Ishikawa (cell line): ENCODE measurements around the gene WNK2.

Source experiments
- CEBPB ChIP-seq: IDR thresholded peaks from 2 replicates; pipeline ENCODE4 v1.6.1; 2012
- CREB1 ChIP-seq: IDR thresholded peaks from 2 replicates; pipeline ENCODE4 v1.6.1; 2012; ENCODE audit warnings: low read depth
- EGR1 ChIP-seq: IDR thresholded peaks from 2 replicates; pipeline ENCODE4 v1.6.1; 2012
- EP300 ChIP-seq: IDR thresholded peaks from 2 replicates; pipeline ENCODE4 v1.6.1; 2012; ENCODE audit warnings: borderline replicate concordance
- NFIC ChIP-seq: IDR thresholded peaks from 2 replicates; pipeline ENCODE4 v1.6.1; 2012
- RAD21 ChIP-seq: IDR thresholded peaks from 2 replicates; pipeline ENCODE4 v1.6.1; 2012; ENCODE audit warnings: low read depth
- TAF1 ChIP-seq: IDR thresholded peaks from 2 replicates; pipeline ENCODE4 v1.6.1; 2012; ENCODE audit warnings: low read depth, mild to moderate bottlenecking
- TCF12 ChIP-seq: IDR thresholded peaks from 2 replicates; pipeline ENCODE4 v1.6.1; 2012; ENCODE audit warnings: low read depth
- TEAD4 ChIP-seq: IDR thresholded peaks from 2 replicates; pipeline ENCODE4 v1.6.1; 2012
- YY1 ChIP-seq: IDR thresholded peaks from 2 replicates; pipeline ENCODE4 v1.6.1; 2012; ENCODE audit warnings: low read depth
- ZBTB7A ChIP-seq: IDR thresholded peaks from 2 replicates; pipeline ENCODE4 v1.6.1; 2012; ENCODE audit warnings: low read depth
- TF ChIP-seq, protein P1 (sequence below): IDR thresholded peaks from 2 replicates; pipeline ENCODE4 v1.6.1; 2012
- TF ChIP-seq, protein P2 (sequence below): IDR thresholded peaks from 2 replicates; pipeline ENCODE4 v1.6.1; 2012; ENCODE audit warnings: low read depth, mild to moderate bottlenecking
- TF ChIP-seq, protein P3 (sequence below): IDR thresholded peaks from 2 replicates; pipeline ENCODE4 v1.6.1; 2012

DNA sequence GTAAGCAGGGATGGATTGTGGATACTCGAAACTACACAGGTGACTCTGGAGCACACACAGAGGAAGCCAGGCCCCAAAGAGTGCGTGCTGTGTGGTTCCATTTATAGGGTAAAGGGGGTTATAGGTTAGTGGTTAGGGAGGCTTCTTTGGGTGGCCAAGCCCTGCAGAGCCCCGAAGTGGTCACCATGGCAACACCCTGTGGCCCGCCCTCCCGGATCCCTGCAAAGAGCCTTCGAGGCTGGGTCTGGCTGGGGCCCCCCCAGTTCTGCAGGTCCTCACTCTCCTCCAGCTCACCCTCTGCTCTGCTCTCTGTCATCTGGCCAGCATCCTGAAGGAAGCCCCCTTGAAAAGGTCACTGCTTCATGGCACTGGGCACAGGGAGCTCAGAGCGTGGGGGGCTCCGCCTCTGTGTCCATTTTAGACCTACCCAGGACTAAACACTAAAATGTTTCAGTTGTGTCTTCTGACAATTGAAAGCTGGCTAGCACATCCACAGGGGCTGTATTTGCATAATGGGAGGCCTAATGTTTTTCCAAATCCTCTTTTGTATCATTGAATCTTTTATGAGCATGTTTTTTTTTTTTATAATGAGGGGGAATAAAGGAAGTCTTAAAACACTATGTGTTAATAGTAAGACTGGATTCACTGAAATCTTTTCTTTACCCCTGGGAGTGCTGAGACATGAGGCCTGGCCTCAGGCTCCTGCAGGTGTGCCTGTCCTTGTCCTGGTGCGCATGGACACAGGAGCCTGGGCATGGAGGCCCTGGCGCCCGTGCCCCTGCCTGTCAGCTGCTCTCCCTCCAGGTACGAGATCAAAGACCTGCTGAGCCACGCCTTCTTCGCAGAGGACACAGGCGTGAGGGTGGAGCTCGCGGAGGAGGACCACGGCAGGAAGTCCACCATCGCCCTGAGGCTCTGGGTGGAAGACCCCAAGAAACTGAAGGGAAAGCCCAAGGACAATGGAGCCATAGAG lies 55.3 kb downstream of the WNK2 start:
- TF ChIP-seq, protein P1, sequence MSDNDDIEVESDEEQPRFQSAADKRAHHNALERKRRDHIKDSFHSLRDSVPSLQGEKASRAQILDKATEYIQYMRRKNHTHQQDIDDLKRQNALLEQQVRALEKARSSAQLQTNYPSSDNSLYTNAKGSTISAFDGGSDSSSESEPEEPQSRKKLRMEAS = no peak
- no peak for TF ChIP-seq YY1
- no peak for TF ChIP-seq EGR1
- TF ChIP-seq, protein P2, sequence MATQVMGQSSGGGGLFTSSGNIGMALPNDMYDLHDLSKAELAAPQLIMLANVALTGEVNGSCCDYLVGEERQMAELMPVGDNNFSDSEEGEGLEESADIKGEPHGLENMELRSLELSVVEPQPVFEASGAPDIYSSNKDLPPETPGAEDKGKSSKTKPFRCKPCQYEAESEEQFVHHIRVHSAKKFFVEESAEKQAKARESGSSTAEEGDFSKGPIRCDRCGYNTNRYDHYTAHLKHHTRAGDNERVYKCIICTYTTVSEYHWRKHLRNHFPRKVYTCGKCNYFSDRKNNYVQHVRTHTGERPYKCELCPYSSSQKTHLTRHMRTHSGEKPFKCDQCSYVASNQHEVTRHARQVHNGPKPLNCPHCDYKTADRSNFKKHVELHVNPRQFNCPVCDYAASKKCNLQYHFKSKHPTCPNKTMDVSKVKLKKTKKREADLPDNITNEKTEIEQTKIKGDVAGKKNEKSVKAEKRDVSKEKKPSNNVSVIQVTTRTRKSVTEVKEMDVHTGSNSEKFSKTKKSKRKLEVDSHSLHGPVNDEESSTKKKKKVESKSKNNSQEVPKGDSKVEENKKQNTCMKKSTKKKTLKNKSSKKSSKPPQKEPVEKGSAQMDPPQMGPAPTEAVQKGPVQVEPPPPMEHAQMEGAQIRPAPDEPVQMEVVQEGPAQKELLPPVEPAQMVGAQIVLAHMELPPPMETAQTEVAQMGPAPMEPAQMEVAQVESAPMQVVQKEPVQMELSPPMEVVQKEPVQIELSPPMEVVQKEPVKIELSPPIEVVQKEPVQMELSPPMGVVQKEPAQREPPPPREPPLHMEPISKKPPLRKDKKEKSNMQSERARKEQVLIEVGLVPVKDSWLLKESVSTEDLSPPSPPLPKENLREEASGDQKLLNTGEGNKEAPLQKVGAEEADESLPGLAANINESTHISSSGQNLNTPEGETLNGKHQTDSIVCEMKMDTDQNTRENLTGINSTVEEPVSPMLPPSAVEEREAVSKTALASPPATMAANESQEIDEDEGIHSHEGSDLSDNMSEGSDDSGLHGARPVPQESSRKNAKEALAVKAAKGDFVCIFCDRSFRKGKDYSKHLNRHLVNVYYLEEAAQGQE = no peak
- no peak for TF ChIP-seq NFIC
- no peak for TF ChIP-seq ZBTB7A
- TF ChIP-seq RAD21 = no peak
- no peak for TF ChIP-seq TAF1
- no peak for TF ChIP-seq EP300
- TF ChIP-seq CEBPB = no peak
- TF ChIP-seq TCF12 = no peak
- TF ChIP-seq CREB1 = no peak
- TF ChIP-seq TEAD4 = no peak
- TF ChIP-seq, protein P3, sequence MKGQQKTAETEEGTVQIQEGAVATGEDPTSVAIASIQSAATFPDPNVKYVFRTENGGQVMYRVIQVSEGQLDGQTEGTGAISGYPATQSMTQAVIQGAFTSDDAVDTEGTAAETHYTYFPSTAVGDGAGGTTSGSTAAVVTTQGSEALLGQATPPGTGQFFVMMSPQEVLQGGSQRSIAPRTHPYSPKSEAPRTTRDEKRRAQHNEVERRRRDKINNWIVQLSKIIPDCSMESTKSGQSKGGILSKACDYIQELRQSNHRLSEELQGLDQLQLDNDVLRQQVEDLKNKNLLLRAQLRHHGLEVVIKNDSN = no peak
